SK-N-MC (cell line): ENCODE results near the gene TRIM9.

Source experiments
- EZH2 ChIP-seq: fragments of 200-600 bp; sonication (generic); IDR thresholded peaks from one replicate; pipeline ENCODE4 v1.6.1; 2017; ENCODE audit warnings: antibody characterized with exemption
- FOXP2 ChIP-seq: optimal IDR thresholded peaks from 2 replicates; pipeline ENCODE3; 2011; ENCODE audit warnings: mild to moderate bottlenecking, moderate library complexity; ENCODE audit not compliant: insufficient read depth; ENCODE audit errors: extremely low read length, control extremely low read depth
- POLR2AphosphoS5 ChIP-seq: IDR thresholded peaks from 2 replicates; pipeline ENCODE4 v1.6.1; 2012; ENCODE audit warnings: mild to moderate bottlenecking, low read depth, low read length, borderline replicate concordance

GRCh38 chr14:51058382-51058781 is 36.5 kb downstream of the TRIM9 start:
- TF ChIP-seq POLR2AphosphoS5 (no peak), EZH2 (no peak), FOXP2 (no peak)
